Subcutaneous adipose tissue (tissue), 4 donors: ENCODE measurements around the gene SENP7. TPM values are rescaled to one million over a fixed set of nuclear protein-coding genes. Genes with fewer than 3 reads are reported as not detected.

Experiments used
- CTCF ChIP-seq: fragments of 450-650 bp; IDR thresholded peaks from one replicate; pipeline ENCODE4 v1.5.1; 2016; ENCODE audit warnings: low read depth, mild to moderate bottlenecking, control low read depth, antibody characterized with exemption, moderate library complexity
- total RNA-seq, 4 donors: library from RNA; depleted of rRNA; stranded (reverse); fragments of >200 nt; gene quantifications; one replicate each; pipeline ENCODE4 v1.1.0, GENCODE V29; 2016

SENP7 gene
- total RNA-seq, 4 donors from 2014 or later, result 22.6 to 40.5 (median 29.2) TPM

- TF ChIP-seq CTCF, result no peak
Measured at GRCh38 chr3:101529816-101530685, 17.0 kb upstream of the SENP7 start.

DNA sequence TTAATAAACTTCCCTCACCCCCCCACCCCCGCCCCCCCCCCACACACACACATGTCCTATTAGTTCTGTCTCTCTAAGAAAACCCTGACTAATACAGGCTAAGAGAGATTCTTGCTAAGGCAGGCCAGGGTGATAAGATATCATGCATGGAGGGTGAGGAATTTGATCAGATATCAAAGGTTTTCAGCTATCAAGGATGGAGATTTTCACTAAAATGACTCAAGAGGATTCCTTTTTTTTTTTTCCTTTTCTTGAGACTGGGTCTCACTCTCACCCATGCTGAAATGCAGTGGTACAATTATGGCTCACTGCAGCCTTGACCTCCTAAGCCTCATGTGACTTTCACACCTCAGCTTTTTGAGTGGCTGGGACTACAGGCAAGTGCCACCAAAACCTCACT is 14.9 kb upstream of the SENP7 start:
- no peak for TF ChIP-seq CTCF

DNA sequence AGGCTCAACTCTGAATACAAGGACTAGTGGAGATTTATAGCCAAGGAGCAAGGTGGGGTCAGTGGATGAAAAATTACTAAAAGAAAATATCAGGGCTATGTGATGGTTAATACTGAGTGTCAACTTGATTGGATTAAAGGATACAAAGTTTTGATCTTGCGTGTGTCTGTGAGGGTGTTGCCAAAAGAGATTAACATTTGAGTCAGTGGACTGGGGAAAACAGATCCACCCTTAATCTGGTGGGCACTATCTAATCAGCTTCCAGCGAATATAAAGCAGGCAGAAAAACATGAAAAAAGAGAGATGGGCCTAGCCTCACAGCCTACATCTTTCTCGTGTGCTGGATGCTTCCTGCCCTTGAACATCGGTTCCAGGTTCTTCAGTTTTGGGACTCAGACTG is 14.4 kb upstream of the SENP7 start:
- TF ChIP-seq CTCF, result no peak

- no peak for TF ChIP-seq CTCF
Measured at GRCh38 chr3:101521211-101521701, 8.2 kb upstream of the SENP7 start.

DNA sequence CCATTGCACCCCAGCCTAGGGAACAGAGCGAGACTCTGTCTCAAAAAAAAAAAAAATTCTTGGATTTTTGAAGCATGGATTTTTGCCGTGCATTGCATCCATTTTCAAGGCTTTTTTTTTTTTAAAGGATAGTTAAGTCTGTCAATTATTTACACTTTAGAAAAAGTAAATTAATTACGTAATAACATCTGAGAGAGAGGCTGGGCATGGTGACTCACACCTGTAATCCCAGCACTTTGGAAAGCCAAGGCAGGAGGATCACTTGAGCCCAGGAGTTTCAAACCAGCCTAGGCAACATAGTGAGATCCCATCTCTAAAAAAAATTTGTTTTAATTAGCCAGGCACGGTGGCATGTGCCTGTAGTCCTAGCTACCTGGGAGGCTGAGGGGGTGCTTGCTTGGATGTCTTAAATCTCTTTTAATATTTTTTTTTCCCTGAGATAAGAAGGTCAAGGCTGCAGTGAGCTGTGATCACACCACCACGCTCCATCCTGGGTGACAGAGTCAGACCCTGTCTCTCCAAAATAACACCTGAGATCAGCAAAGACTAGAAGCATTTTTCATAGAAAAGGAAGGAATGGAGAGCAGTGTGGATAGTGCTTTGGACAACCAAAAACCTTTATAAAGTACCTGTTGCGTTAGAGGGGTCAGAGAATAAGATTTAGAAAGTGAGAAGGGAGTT is 6.8 kb upstream of the SENP7 start:
- TF ChIP-seq CTCF, result no peak

DNA sequence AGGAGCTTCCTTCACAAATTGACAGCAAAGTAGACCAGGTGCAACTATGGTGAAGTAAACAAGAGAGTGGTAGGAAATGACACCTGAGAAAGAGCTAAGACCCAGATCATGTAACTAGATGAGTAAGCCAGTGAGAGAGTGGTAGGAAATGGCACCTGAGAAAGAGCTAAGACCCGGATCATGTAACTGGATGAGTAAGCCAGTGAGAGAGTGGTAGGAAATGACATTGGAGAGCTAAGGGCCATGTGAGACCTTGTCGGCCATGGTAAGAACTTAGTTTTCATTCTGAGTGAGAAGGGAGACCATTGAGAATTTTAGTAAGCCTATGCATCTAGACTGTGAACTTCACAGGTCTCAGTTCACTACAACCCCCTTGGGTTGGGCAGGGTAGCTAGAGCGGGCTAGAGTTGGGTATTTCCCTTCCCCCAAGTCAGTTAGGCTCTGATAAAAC is 5.4 kb upstream of the SENP7 start:
- TF ChIP-seq CTCF, result no peak

DNA sequence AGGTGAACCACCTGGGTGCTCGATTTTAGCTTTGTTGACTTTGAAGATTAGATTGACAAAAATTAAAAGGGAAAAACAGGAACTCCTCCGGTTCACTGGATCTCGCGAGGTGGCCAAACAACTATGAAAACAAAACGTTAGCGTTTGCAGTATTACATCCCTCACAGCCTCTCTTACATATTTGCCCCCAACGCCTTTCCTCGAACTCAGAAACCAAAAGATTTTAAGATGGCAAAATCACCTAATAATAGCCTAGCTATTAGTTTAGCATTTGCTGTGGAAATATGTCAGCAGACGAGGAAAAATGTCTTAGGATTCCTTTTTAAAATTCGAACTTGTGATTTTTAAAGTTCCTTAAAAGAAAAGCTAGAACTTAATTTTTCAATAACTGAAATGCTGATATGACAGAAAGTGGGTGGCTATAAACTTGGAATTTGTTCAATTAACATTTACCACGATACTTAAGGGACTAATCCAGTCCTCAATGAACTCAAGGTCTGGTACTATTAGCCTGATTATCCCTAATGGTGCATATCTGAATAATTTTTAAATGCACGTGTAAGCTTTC is 491 bp upstream of the SENP7 start:
- TF ChIP-seq CTCF, result no peak
